GM12865 (cell line): ENCODE measurements around the gene LCE1E.

ENCODE experiments used
- DNase-seq: peaks from one replicate; pipeline ENCODE4 v3.0.0; 2010; ENCODE audit warnings: low read depth
- H3K4me3 ChIP-seq: 2 replicates; pipeline ENCODE4 v1.5.1; 2011; ENCODE audit warnings: mild to moderate bottlenecking, low read depth, low read length, control low read depth
- CTCF ChIP-seq: IDR thresholded peaks from 2 replicates; pipeline ENCODE4 v1.5.1; 2011; ENCODE audit warnings: low read length, control low read depth, low read depth, inconsistent platforms; ENCODE audit not compliant: insufficient read depth; ENCODE audit errors: missing control alignments

Gene LCE1E

GRCh38 chr1:152759453-152760173 lies 26.4 kb upstream of the LCE1E start:
- no peak overlapping the region for H3K4me3 ChIP-seq
- TF ChIP-seq CTCF = no peak
- DNase-seq = no peak

- no peak overlapping the region for H3K4me3 ChIP-seq
- no peak for DNase-seq
- TF ChIP-seq CTCF = no peak
Observed at GRCh38 chr1:152760551-152761190, 25.4 kb upstream of the LCE1E start.

GRCh38 chr1:152761609-152762213 lies 24.3 kb upstream of the LCE1E start:
- no peak for TF ChIP-seq CTCF
- no peak for DNase-seq

GRCh38 chr1:152768847-152769533 lies 17.1 kb upstream of the LCE1E start:
- DNase-seq = no peak
- no peak for TF ChIP-seq CTCF
- no peak overlapping the region for H3K4me3 ChIP-seq

More at GRCh38 chr1:152761609-152762213, 24.3 kb upstream of the LCE1E start:
- no peak overlapping the region for H3K4me3 ChIP-seq

GRCh38 chr1:152770411-152770810 lies 15.6 kb upstream of the LCE1E start:
- no peak overlapping the region for H3K4me3 ChIP-seq
- no peak for DNase-seq
- TF ChIP-seq CTCF = no peak

- peak; percentile 9 for DNase-seq
- peak; percentile 19 for TF ChIP-seq CTCF
- no peak within 1 kb of the TSS for H3K4me3 ChIP-seq
Observed at GRCh38 chr1:152774875-152775274, 11.2 kb upstream of the LCE1E start, which contains the start of gene LCE1F. Gene LCE1F, plus strand, starts transcription at chr1:152775140. Its CDS starts 1,232 bp downstream, at chr1:152776372.
